ENCODE results near the gene OR2AT4. TPM values are rescaled to one million over a fixed set of nuclear protein-coding genes. Genes with fewer than 3 reads are reported as not detected.
"Not testable (repeated sequence)": the region's sequence is repeated elsewhere in the genome, so short reads cannot be mapped to it uniquely, and the experiment has no call there.

The OR2AT4 gene
- total RNA-seq, 1 donor from 2014 or later = not detected

DNA sequence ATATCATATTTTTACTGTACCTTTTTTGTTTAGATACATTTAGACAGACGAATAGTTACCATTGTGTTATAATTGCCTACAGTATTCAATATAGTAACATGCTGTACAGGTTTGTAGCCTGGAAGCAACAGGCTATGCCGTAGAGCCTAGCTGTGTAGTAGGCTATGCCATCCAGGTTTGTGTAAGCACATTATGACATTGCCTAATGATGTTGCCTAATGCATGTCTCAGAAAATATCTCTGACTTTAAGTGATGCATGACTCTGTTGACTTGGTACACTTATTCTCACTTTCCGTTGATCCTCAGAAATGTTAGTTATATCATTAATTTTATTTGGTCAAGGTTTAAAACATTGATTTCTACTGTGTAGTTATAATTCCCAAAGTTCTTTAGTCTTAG, 39.9 kb downstream of the OR2AT4 start:
- no peak for TF ChIP-seq CTCF (IDR thresholded peaks at IDR 0.05)

GRCh38 chr11:75055511-75055910, 41.2 kb downstream of the OR2AT4 start:
- Histone ChIP-seq H3K27me3 (no peaks in the 10 kb centered on the region), H3K27ac (no peak overlapping the region), H3K9me3 (peaks cover 15% of the 10 kb centered on the region), H3K4me3 (no peak overlapping the region), H3K36me3 (no peaks in the 10 kb centered on the region), H3K4me1 (no peaks in the 10 kb centered on the region)
- no peak for TF ChIP-seq CTCF (IDR thresholded peaks at IDR 0.05)
- ATAC-seq (no peak), DNase-seq (no peak)
- intact Hi-C loops (cut with DNase I) = no loop called here

More for the DNA sequence above, 39.9 kb downstream of the OR2AT4 start:
- no peak for DNase-seq
- Histone ChIP-seq H3K36me3 (no peaks in the 10 kb centered on the region), H3K9me3 (peaks cover 15% of the 10 kb centered on the region), H3K4me1 (no peaks in the 10 kb centered on the region), H3K27ac (no peak overlapping the region), H3K4me3 (no peak overlapping the region), H3K27me3 (no peaks in the 10 kb centered on the region)
- intact Hi-C loops (cut with DNase I) = no loop called here
- ATAC-seq = no peak

GRCh38 chr11:75052457-75052856, 44.2 kb downstream of the OR2AT4 start:
- H3K4me3 ChIP-seq = no peak overlapping the region
- H3K36me3 ChIP-seq = no peaks in the 10 kb centered on the region
- H3K27ac ChIP-seq = no peak overlapping the region
- H3K9me3 ChIP-seq = peaks cover 15% of the 10 kb centered on the region
- H3K27me3 ChIP-seq = no peaks in the 10 kb centered on the region
- DNase-seq (no peak), ATAC-seq (no peak)
- no peak for TF ChIP-seq CTCF (IDR thresholded peaks at IDR 0.05)
- H3K4me1 ChIP-seq = no peaks in the 10 kb centered on the region
- intact Hi-C loops (cut with DNase I) = no loop called here

- no peak overlapping the region for H3K27ac ChIP-seq
- no peaks in the 10 kb centered on the region for H3K27me3 ChIP-seq
- DNase-seq = no peak
- no peak overlapping the region for H3K4me3 ChIP-seq
- intact Hi-C loops (cut with DNase I) = no loop called here
- no peaks in the 10 kb centered on the region for H3K4me1 ChIP-seq
- TF ChIP-seq CTCF (IDR thresholded peaks at IDR 0.05) = no peak
- H3K36me3 ChIP-seq = no peaks in the 10 kb centered on the region
- no peak for ATAC-seq
- peaks cover 15% of the 10 kb centered on the region for H3K9me3 ChIP-seq
Measured at GRCh38 chr11:75051043-75051442, 45.6 kb downstream of the OR2AT4 start.

DNA sequence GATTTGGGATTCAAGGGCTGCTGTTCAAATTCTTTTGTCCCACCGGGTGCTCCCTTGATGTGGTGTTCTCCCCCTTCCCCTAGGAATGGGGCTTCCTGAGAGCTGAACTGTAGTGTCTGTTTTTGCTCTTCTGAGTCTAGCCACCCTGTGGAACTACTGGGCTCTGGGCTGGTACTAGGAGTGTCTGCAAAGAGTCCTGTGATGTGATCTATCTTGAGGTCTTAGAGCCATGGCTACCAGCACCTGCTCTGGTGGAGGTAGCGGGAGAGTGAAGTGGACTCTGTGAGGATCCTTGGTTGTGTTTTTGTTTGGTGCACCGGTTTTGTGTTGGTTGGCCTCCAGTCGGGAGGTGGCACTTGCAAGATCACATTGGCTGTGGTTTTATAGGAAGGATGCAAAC, 46.2 kb downstream of the OR2AT4 start:
- TF ChIP-seq CTCF (IDR thresholded peaks at IDR 0.05) = no peak
- H3K36me3 ChIP-seq = no peaks in the 10 kb centered on the region
- ATAC-seq = no peak
- no peaks in the 10 kb centered on the region for H3K27me3 ChIP-seq
- peaks cover 15% of the 10 kb centered on the region for H3K9me3 ChIP-seq
- intact Hi-C loops (cut with DNase I) = no loop called here
- H3K4me3 ChIP-seq = no peak overlapping the region
- DNase-seq = no peak
- no peaks in the 10 kb centered on the region for H3K4me1 ChIP-seq
- H3K27ac ChIP-seq = no peak overlapping the region

DNA sequence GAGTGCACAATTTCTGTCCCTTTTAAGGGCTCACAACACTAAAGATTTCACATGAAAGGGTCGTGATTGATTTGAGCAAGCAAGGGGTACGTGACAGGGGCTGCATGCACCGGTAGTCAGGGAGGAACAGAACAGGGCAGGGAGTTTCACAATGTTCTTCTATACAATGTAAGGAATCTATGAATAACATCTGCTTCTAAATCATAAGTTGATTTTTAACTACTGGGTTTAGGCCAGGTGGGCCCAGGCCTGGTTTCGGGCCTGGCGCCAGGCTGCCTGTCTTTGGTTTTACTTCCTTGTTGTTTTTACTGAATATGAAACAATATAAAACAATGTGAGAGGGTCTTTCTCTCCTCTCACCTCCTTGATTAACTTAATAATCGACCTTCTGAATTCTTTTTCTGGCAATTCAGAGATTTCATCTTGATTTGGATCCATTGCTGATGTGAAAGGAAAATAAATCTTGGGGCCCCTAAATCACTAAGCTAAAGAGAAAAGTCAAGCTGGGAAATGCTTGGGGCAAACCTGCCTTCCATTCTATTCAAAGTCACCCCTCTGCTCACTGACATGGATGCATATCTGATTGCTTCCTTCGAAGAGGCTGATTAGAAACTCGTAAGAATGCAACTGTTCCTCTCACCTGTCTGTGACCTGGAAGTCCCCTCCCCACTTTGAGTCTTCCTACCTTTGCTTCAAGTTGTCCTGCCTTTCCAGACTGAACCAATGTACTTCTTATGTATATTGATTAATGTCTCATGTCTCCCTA, 47.0 kb downstream of the OR2AT4 start:
- ATAC-seq; H3K36me3 ChIP-seq; H3K4me1 ChIP-seq; H3K27me3 ChIP-seq; DNase-seq; intact Hi-C loops (cut with DNase I); H3K4me3 ChIP-seq; H3K27ac ChIP-seq: not testable (repeated sequence)
- H3K9me3 ChIP-seq = peaks cover 15% of the 10 kb centered on the region
